Mammary epithelial cell (primary cell): Measurements from ENCODE around the gene MYEOV.

Experiments
- EZH2 ChIP-seq: IDR thresholded peaks from 2 replicates; pipeline ENCODE4 v1.6.1; 2012; ENCODE audit warnings: low read length, inconsistent platforms, borderline replicate concordance
- TF ChIP-seq, protein P1 (sequence below), 2 donors: IDR thresholded peaks in 1 of 2; conservative IDR thresholded peaks in 1 of 2; 2 replicates each; pipeline ENCODE4 v1.5.1; 2011 to 2012; ENCODE audit warnings: inconsistent platforms in 2 of 2, low read length in 2 of 2, mild to moderate bottlenecking in 2 of 2, control low read depth in 1 of 2, low read depth in 1 of 2; ENCODE audit not compliant: insufficient read depth in 1 of 2; ENCODE audit errors: extremely low read depth in 1 of 2

DNA sequence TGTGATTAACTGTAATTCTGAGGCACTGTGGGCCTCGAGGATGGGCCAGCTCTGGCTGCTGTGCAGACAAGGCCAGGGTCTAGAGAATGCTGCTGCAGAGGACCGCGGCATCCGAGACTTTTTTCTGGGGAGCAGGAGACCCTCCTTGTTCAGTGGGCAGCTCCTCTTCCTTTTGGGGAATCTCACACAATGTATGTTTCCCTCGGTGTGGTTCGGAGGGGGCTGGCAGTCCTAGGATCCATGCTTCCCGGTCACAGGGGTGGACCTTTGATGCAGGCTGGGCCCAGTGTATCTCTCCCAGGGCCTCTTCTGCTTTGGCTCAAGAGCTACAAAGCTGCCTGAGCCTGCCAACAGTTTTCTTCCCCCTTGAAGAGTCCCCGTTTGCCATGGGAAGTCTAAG lies 31.5 kb downstream of the MYEOV start:
- TF ChIP-seq, protein P1, sequence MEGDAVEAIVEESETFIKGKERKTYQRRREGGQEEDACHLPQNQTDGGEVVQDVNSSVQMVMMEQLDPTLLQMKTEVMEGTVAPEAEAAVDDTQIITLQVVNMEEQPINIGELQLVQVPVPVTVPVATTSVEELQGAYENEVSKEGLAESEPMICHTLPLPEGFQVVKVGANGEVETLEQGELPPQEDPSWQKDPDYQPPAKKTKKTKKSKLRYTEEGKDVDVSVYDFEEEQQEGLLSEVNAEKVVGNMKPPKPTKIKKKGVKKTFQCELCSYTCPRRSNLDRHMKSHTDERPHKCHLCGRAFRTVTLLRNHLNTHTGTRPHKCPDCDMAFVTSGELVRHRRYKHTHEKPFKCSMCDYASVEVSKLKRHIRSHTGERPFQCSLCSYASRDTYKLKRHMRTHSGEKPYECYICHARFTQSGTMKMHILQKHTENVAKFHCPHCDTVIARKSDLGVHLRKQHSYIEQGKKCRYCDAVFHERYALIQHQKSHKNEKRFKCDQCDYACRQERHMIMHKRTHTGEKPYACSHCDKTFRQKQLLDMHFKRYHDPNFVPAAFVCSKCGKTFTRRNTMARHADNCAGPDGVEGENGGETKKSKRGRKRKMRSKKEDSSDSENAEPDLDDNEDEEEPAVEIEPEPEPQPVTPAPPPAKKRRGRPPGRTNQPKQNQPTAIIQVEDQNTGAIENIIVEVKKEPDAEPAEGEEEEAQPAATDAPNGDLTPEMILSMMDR (conservative IDR thresholded peaks at IDR 0.05 in 1 of 2, IDR thresholded peaks at IDR 0.05 in 1 of 2; ENCODE audit: extremely low read depth in 1 of 2, insufficient read depth in 1 of 2, low read depth in 1 of 2, low read length in 2 of 2): no peak
- no peak for TF ChIP-seq EZH2
